NCI-H2171 treated with DMSO at 0.1 percent for 48 hours (cell line): ENCODE data around the gene BUB1B.
A peak's percentile ranks its signal among the peaks of the same experiment; 100 is the strongest.

Experiments used
- DNase-seq: peaks from one replicate; lab custom pipeline; 2025; lab: John Stamatoyannopoulos, UW

Gene BUB1B

GRCh38 chr15:40192942-40193341 lies 32.1 kb downstream of the BUB1B start:
- no peak for DNase-seq

- DNase-seq = no peak
These were observed 36.6 kb downstream of the BUB1B start for GRCh38 chr15:40197434-40197833.

- DNase-seq = no peak
These were observed 37.7 kb downstream of the BUB1B start for GRCh38 chr15:40198355-40199085.

- DNase-seq = no peak
These were observed 43.2 kb downstream of the BUB1B start for GRCh38 chr15:40204100-40204499.

- DNase-seq = peak; percentile 72
These were observed 56.4 kb downstream of the BUB1B start for GRCh38 chr15:40217166-40217824.

- no peak for DNase-seq
These were observed 58.9 kb downstream of the BUB1B start for GRCh38 chr15:40219801-40220200.

GRCh38 chr15:40222131-40222530 lies 61.3 kb downstream of the BUB1B start:
- no peak for DNase-seq

- no peak for DNase-seq
These were observed 65.9 kb downstream of the BUB1B start for GRCh38 chr15:40226736-40227135.

GRCh38 chr15:40229316-40229715 lies 68.4 kb downstream of the BUB1B start:
- no peak for DNase-seq

- DNase-seq = no peak
These were observed 69.1 kb downstream of the BUB1B start for GRCh38 chr15:40229956-40230355.

GRCh38 chr15:40232625-40233070 lies 71.8 kb downstream of the BUB1B start:
- peak; percentile 22 for DNase-seq

- no peak for DNase-seq
These were observed 73.1 kb downstream of the BUB1B start for GRCh38 chr15:40233727-40234577.

GRCh38 chr15:40234783-40235182 lies 73.9 kb downstream of the BUB1B start:
- DNase-seq = no peak

- DNase-seq = no peak
These were observed 74.5 kb downstream of the BUB1B start for GRCh38 chr15:40235201-40235885.

GRCh38 chr15:40238532-40239403 lies 77.9 kb downstream of the BUB1B start, which contains the start of gene PAK6:
Gene PAK6 (plus strand): TSS chr15:40239063. CDS start chr15:40264786, 25,723 bp downstream.
- peak; percentile 66 for DNase-seq

GRCh38 chr15:40239404-40239692 lies 78.5 kb downstream of the BUB1B start:
- no peak for DNase-seq

GRCh38 chr15:40239693-40240618 lies 79.1 kb downstream of the BUB1B start:
- no peak for DNase-seq

- no peak for DNase-seq
These were observed 79.9 kb downstream of the BUB1B start for GRCh38 chr15:40240619-40241221.
